Measurements from ENCODE around the gene NOXO1.
A peak's percentile ranks its signal among the peaks of the same experiment; 100 is the strongest.

Gene NOXO1

GRCh38 chr16:1938316-1938715, 43.0 kb downstream of the NOXO1 start:
- no peak for DNase-seq

- no peak for DNase-seq
Measured at GRCh38 chr16:1936945-1937479, 44.3 kb downstream of the NOXO1 start.

GRCh38 chr16:1933097-1933661, 48.1 kb downstream of the NOXO1 start:
- DNase-seq, result no peak

GRCh38 chr16:1932050-1933028, 48.9 kb downstream of the NOXO1 start:
- no peak for DNase-seq

- no peak for DNase-seq
Measured at GRCh38 chr16:1930338-1930720, 50.9 kb downstream of the NOXO1 start.

- peak; percentile 92 for DNase-seq
Measured at GRCh38 chr16:1929578-1930337, 51.5 kb downstream of the NOXO1 start.

- DNase-seq, result peak; percentile 26
Measured at GRCh38 chr16:1929105-1929504, 52.2 kb downstream of the NOXO1 start.

Measured in OCI-M1 (cell line).